PC-9 (cell line): ENCODE data around the gene KRCC1. TPM values are rescaled to one million over a fixed set of nuclear protein-coding genes. Genes with fewer than 3 reads are reported as not detected.

Source experiments
- microRNA-seq: library from miRNA; unstranded; fragments of <30 nt; microRNA quantifications from one replicate; pipeline ENCODE4 v1.2.0, GENCODE V29; 2021; ENCODE audit warnings: borderline number of aligned reads, borderline replicate concordance
- total RNA-seq: library from RNA; stranded (reverse); gene quantifications from 2 replicates; pipeline ENCODE4 v1.2.3, GENCODE V29; 2021

Gene KRCC1
- total RNA-seq, 1 experiment from 2014 or later: 17.4 TPM

Small RNA genes lying within 50 kb of the gene (microRNA-seq; reads per million reads assigned to microRNA genes)
- not detected for gene MIR4780

Other genes starting within 250 kb of the KRCC1 start
- 0.33 TPM in 1 of 2 replicates, not detected in the other for gene RGPD2, start 230.0 kb downstream of the KRCC1 start, total RNA-seq
- gene RNU2-63P, start 39.2 kb downstream of the KRCC1 start, total RNA-seq: 3.9 TPM in 1 of 2 replicates, not detected in the other
- gene SMYD1, start 12.0 kb upstream of the KRCC1 start, total RNA-seq: not detected in 2 replicates
- not detected in 2 replicates for gene FABP1, start 72.3 kb upstream of the KRCC1 start, total RNA-seq
- gene THNSL2, start 114.6 kb upstream of the KRCC1 start, total RNA-seq: 38.5 and 52.3 TPM in 2 replicates